RWPE1 (cell line): Measurements from ENCODE around the gene GPX1.
A peak's percentile ranks its signal among the peaks of the same experiment; 100 is the strongest.
"Not testable (repeated sequence)": the region's sequence is repeated elsewhere in the genome, so short reads cannot be mapped to it uniquely, and the experiment has no call there.

Experiments used
- CTCF ChIA-PET: fragments of 350-600 bp; sonication (Branson Sonifier 250); formaldehyde crosslinking; extraction: SDS; loops from one replicate; lab custom pipeline; 2021; lab: Yijun Ruan, JAX
- POLR2A ChIA-PET: fragments of 400-600 bp; formaldehyde crosslinking; extraction: SDS; loops from one replicate; lab custom pipeline; 2020; ENCODE audit warnings: antibody characterized with exemption; ENCODE audit not compliant: low non-redundant PET; lab: Yijun Ruan, JAX
- DNase-seq: peaks from one replicate; pipeline ENCODE4 v3.0.0; 2012; ENCODE audit warnings: low spot score
- H3K27ac ChIP-seq: fragments of 450-650 bp; 2 replicates; pipeline ENCODE4 v1.5.1; 2017
- TF ChIP-seq, protein P1 (sequence below): fragments of 450-650 bp; conservative IDR thresholded peaks from 2 replicates; pipeline ENCODE4 v1.5.1; 2017; ENCODE audit warnings: low read depth, mild to moderate bottlenecking

Gene GPX1

DNA sequence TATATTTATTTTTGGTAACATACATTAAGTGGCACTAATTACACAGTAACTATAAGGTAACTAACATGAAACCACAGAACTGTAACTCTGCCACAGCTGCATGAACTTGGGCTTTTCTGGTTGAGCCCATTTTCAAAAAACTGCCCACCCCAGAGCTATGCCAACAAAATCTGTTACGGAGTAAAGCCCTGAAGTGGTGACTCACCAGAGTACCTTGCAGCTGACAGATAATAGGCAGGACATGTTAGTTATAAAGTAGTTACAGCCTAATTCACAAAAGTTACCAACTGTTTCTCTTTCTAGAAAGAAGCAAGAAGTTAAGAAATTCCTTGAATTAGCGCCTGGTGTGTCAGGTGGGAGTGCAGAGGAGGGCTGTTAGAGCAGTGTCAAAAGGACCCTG lies 1.5 kb upstream of the GPX1 start:
- ChIA-PET CTCF (no interaction called here), POLR2A (no interaction called here)
- no peak overlapping the region for H3K27ac ChIP-seq
- TF ChIP-seq, protein P1, sequence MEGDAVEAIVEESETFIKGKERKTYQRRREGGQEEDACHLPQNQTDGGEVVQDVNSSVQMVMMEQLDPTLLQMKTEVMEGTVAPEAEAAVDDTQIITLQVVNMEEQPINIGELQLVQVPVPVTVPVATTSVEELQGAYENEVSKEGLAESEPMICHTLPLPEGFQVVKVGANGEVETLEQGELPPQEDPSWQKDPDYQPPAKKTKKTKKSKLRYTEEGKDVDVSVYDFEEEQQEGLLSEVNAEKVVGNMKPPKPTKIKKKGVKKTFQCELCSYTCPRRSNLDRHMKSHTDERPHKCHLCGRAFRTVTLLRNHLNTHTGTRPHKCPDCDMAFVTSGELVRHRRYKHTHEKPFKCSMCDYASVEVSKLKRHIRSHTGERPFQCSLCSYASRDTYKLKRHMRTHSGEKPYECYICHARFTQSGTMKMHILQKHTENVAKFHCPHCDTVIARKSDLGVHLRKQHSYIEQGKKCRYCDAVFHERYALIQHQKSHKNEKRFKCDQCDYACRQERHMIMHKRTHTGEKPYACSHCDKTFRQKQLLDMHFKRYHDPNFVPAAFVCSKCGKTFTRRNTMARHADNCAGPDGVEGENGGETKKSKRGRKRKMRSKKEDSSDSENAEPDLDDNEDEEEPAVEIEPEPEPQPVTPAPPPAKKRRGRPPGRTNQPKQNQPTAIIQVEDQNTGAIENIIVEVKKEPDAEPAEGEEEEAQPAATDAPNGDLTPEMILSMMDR = no peak
- no peak for DNase-seq

DNA sequence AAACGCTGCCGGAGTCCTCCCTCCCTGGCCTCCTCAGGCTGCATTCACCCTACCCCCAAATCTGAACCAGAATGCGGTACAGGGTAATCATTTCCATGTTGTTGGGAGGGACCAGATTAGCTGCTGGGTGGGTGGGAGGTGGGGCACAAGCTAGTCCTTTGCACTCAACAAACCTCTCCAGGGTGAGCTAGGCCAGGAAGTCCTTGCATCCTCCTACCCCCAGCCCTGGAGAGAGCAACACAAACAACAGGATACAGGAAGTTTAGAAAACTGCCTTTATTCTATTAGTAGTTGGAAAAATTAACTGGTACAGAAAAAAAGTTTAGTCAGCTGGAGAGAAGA lies 702 bp upstream of the GPX1 start:
- ChIA-PET POLR2A (interaction anchor here (0.5 to 0.6 kb wide), 2 partner anchors 43 to 71 kb away, joined by 3 to 6 read pairs; no protein-coding TSS in a partner anchor), CTCF (no interaction called here)
- peak overlapping the region; percentile 99 for H3K27ac ChIP-seq
- TF ChIP-seq, protein P1 = no peak
- no peak for DNase-seq

DNA sequence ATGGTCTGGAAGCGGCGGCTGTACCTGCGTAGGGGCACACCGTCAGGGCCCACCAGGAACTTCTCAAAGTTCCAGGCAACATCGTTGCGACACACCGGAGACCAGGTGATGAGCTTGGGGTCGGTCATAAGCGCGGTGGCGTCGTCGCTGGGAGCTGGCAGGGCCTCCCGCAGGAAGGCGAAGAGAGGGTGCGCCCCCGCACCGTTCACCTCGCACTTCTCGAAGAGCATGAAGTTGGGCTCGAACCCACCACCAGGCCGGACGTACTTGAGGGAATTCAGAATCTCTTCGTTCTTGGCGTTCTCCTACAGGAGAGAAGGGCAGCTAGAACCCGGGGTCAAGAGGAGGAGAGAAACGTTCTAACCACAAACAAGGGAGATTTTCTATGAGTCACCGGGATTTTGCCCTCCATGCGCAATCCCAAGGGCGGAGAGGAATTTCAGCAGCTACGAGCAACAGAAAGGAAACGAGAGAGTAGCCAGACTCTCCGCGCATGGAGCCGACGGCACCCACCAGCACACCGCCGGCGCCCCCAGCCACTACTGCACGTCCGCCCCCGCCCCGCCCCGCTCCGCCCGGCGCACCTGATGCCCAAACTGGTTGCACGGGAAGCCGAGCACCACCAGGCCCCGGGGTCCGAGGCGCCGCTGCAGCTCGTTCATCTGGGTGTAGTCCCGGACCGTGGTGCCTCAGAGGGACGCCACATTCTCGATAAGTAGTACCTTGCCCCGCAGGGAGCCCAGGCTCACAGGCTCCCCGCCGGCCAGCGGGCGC lies 523 bp downstream of the GPX1 start:
- ChIA-PET CTCF (interaction anchor here (0.6 kb wide), 1 partner anchor 9 kb away, joined by 3 read pairs; no protein-coding TSS in a partner anchor), POLR2A (interaction anchor here (0.7 to 1.0 kb wide), 2 partner anchors 17 to 469 kb away, joined by 4 read pairs; partner anchors contain the start of gene USP4)
- DNase-seq = peak; percentile 71
- H3K27ac ChIP-seq = peak overlapping the region; percentile 99

DNA sequence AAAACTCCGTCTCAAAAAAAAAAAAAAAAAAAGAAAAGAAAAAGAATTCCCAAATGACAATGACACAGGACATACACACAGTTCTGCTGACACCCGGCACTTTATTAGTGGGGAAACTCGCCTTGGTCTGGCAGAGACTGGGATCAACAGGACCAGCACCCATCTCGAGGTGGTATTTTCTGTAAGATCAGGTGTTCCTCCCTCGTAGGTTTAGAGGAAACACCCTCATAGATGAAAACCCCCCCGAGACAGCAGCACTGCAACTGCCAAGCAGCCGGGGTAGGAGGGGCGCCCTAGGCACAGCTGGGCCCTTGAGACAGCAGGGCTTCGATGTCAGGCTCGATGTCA lies 1.1 kb downstream of the GPX1 start:
- not testable (repeated sequence) for DNase-seq
- H3K27ac ChIP-seq = peak overlapping the region; percentile 99
- CTCF ChIA-PET = interaction anchor here (0.6 kb wide), 1 partner anchor 9 kb away, joined by 3 read pairs; no protein-coding TSS in a partner anchor
- POLR2A ChIA-PET = interaction anchor here (0.6 to 1.0 kb wide), 3 partner anchors 17 to 468 kb away, joined by 4 to 5 read pairs (median 4); partner anchors contain the start of gene USP4

DNA sequence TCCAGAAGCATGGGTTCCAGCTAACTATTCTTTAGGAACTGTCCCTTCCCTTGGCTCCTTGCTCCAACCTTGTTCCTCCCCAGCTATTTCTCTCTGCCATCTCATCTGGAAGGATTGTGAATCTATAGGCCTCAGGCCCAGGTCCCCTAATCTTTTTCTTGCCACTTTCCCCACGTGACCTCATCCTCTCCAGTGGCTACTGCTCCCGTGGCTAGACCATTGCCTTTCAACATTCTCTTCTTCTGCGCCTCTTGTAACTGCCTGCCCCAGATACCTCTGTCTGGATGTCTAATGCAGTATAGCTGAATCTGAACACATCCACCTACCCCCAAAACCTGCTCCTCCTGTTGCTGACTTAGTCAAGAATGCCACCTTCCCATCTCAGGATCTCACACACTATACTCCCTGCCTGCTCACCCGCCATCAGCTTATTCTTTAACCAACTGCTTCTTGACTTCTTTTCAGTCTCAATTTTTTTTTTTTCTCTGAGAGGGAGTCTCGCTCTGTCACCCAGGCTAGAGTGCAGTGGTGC lies 5.2 kb downstream of the GPX1 start:
- no peak for DNase-seq
- peak overlapping the region; percentile 90 for H3K27ac ChIP-seq
- TF ChIP-seq, protein P1 = no peak
- POLR2A ChIA-PET = no interaction called here
- CTCF ChIA-PET = interaction anchor here (0.6 to 0.7 kb wide), 2 partner anchors 188 to 247 kb away, joined by 3 to 5 read pairs; no protein-coding TSS in a partner anchor

DNA sequence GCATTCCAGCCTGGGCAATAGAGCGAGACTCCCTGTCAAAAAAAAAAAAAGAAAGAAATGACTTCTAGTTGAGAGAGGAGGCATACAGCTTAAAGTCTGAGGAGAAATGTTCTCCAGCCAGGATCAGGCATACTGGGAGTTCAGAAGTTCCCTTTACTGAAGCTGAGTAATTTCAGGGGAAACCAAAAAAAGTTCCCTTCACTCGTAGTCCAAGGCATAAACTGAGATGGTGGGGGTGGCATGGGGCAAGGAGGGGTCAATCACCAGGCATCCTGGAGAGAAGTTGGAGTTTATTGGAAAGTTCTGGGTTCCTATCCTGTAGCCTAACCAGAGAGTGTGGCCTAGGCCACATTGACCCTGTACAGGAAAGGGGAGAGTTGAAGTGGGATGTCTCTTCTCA lies 5.9 kb downstream of the GPX1 start:
- POLR2A ChIA-PET = no interaction called here
- CTCF ChIA-PET = interaction anchor here (0.7 kb wide), 2 partner anchors 26 to 63 kb away, joined by 3 to 7 read pairs; no protein-coding TSS in a partner anchor
- no peak for DNase-seq
- TF ChIP-seq, protein P1 = no peak
- H3K27ac ChIP-seq = peak overlapping the region; percentile 90

DNA sequence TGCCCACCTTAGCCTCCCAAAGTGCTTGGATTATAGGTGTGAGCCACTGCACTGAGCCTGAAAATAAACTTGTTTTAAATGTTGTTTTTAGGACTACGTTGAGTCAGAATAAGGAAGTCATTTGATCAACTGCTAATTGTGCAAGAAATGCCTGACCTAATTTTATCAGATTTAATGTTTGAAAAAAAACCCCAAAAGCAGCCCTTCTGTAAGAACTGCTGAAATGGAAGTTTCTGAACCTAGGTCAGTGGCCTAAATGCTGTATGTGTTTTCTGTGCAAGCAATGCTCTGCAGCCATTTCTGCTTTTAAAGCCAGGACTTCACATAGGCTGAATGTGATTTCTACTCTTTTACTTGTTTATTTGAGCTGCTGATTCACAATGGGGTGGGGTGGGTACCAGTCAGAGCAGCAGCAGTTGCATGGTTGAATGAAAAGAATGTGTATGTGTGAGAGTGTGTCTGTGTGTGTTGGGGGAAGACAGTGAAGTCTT lies 6.6 kb downstream of the GPX1 start:
- peak overlapping the region; percentile 90 for H3K27ac ChIP-seq
- TF ChIP-seq, protein P1 = no peak
- POLR2A ChIA-PET = no interaction called here
- CTCF ChIA-PET = interaction anchor here (0.7 kb wide), 2 partner anchors 24 to 64 kb away, joined by 3 to 5 read pairs; no protein-coding TSS in a partner anchor
- DNase-seq = peak; percentile 57
